ENCODE results near the gene PTPRN2. TPM values are rescaled to one million over a fixed set of nuclear protein-coding genes. Genes with fewer than 3 reads are reported as not detected.

PTPRN2 gene
- total and polyA plus RNA-seq, 2 donors (not counting 3 experiments of a cell fraction or from before 2014, with no cell fraction given) = 0.62 to 0.88 TPM

DNA sequence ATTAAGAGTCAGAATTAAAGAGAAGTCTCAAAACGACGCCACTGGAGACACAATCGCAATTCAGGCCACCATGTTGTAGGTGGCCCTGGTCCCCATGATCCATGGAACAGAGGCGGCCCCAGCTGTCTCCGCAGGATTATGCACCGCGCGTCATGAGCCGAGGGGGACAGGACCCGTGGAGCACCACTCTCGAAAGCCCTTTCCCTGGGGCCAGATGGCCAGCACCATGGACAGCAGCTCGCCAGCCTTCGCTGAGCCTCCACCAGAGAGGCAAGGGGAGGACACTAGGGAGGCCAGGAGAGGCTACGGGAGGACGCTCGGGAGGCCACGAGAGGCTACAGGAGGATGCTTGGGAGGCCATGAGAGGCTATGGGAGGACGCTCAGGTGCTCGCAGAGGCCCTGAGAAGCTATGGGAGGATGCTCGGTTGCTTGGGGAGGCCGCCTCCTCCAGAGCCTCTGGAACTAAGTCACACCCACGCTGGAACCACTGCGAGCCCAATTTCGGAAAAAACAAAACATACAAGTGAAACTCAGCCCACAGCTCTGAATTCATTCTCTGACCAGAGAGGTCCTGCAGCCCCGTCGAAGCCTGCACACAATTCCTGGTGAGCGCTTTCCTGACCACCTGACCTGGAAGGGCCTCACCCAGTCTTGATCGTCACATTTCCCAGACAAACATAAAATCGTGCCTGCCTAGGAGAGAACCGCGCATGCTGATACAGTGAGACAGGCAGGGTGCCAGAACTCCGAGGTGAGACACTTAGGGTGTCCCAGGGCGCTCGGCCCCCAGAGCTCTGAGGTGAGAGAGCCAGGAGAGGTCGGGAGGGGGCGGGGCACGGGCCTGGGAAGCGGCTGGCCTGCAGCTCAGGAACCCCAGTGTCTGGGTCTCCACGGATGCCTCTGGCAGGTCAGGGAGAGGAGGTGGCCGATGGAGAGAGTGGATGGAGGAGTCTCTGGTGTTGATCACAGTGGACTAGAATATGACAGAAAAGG, 224.4 kb downstream of the PTPRN2 start:
- dilution Hi-C loops (cut with MboI; ENCODE audit: extremely low pct_ligation_motif_present, low sequenced_read_pairs) (no loop called here), intact Hi-C loops (cut with micrococcal nuclease) (no loop called here)
- Histone ChIP-seq H3K4me1 (ENCODE audit: control insufficient read depth, extremely low read depth, insufficient read depth, low read length) (no peaks in the 10 kb centered on the region), H3K9ac (replicated peaks; ENCODE audit: extremely low read depth, insufficient read depth, low read length) (no peak overlapping the region), H3K27ac (ENCODE audit: insufficient read depth, low read depth, low read length) (no peak overlapping the region), H3K79me2 (ENCODE audit: control insufficient read depth, insufficient read depth, low read length) (no peaks in the 10 kb centered on the region), H3K9me1 (replicated peaks; ENCODE audit: control insufficient read depth, extremely low read depth, insufficient read depth, low read length) (no peaks in the 10 kb centered on the region), H3K27me3 (ENCODE audit: control insufficient read depth in 2 of 2, insufficient read depth in 2 of 2, low read length in 2 of 2) (no peaks in the 10 kb centered on the region), H2AFZ (ENCODE audit: low read depth, low read length) (no peak overlapping the region), H3K4me2 (ENCODE audit: insufficient read depth, low read length) (no peak overlapping the region), H3K4me3 (replicated peaks in 1 of 3; ENCODE audit: insufficient read depth in 1 of 3, low read depth in 1 of 3, low read length in 3 of 3) (no peak overlapping the region), H4K20me1 (replicated peaks; ENCODE audit: control insufficient read depth, extremely low read depth, insufficient read depth, low read length) (no peaks in the 10 kb centered on the region), H3K9me3 (replicated peaks; ENCODE audit: control insufficient read depth, insufficient read depth, low read length) (peaks cover 3% of the 10 kb centered on the region), H3K36me3 (ENCODE audit: control insufficient read depth in 2 of 2, extremely low read depth in 1 of 2, insufficient read depth in 2 of 2, low read length in 2 of 2) (no peaks in the 10 kb centered on the region)
- DNase-seq (ENCODE audit: low read depth, low spot score) (no peak), FAIRE-seq (no peak)
- CTCF ChIA-PET = no interaction called here
- no TSS peak for BruUV-seq (replicated peaks)
- POLR2A ChIA-PET = no interaction called here
- no peak for TF ChIP-seq JUN (IDR thresholded peaks at IDR 0.05; ENCODE audit: borderline replicate concordance, insufficient read depth, insufficient read length, low read depth)
- no peak for TF ChIP-seq POLR2AphosphoS5 (IDR thresholded peaks at IDR 0.05; ENCODE audit: insufficient read depth, low read depth, low read length)
- no peak for TF ChIP-seq GATA2 (IDR thresholded peaks at IDR 0.05; ENCODE audit: insufficient read depth, insufficient read length, low read depth, low read length)
- TF ChIP-seq, protein P1, sequence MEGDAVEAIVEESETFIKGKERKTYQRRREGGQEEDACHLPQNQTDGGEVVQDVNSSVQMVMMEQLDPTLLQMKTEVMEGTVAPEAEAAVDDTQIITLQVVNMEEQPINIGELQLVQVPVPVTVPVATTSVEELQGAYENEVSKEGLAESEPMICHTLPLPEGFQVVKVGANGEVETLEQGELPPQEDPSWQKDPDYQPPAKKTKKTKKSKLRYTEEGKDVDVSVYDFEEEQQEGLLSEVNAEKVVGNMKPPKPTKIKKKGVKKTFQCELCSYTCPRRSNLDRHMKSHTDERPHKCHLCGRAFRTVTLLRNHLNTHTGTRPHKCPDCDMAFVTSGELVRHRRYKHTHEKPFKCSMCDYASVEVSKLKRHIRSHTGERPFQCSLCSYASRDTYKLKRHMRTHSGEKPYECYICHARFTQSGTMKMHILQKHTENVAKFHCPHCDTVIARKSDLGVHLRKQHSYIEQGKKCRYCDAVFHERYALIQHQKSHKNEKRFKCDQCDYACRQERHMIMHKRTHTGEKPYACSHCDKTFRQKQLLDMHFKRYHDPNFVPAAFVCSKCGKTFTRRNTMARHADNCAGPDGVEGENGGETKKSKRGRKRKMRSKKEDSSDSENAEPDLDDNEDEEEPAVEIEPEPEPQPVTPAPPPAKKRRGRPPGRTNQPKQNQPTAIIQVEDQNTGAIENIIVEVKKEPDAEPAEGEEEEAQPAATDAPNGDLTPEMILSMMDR (IDR thresholded peaks at IDR 0.05; ENCODE audit: extremely low read depth in 1 of 2, insufficient read depth in 1 of 2, low read depth in 1 of 2, low read length in 2 of 2) = no peak
- no peak for TF ChIP-seq POLR2A (IDR thresholded peaks at IDR 0.05; ENCODE audit: low read depth, low read length)
- TF ChIP-seq FOS (IDR thresholded peaks at IDR 0.05; ENCODE audit: borderline replicate concordance, insufficient read depth, low read length) = no peak
- TF ChIP-seq MYC (IDR thresholded peaks at IDR 0.05; ENCODE audit: low read depth, low read length) = no peak
- TF ChIP-seq, protein P2, sequence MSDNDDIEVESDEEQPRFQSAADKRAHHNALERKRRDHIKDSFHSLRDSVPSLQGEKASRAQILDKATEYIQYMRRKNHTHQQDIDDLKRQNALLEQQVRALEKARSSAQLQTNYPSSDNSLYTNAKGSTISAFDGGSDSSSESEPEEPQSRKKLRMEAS (IDR thresholded peaks at IDR 0.05; ENCODE audit: insufficient read depth, insufficient read length) = no peak
- no peak for TF ChIP-seq EZH2 (IDR thresholded peaks at IDR 0.05; ENCODE audit: borderline replicate concordance, low read depth, low read length, severe bottlenecking)

Measured in endothelial cell of umbilical vein (primary cell).